HepG2 (cell line): ENCODE data around the gene SNED1. TPM values are rescaled to one million over a fixed set of nuclear protein-coding genes. Genes with fewer than 3 reads are reported as not detected.

Experiments
- ATAD3A ChIP-seq: sonication (generic); formaldehyde crosslinking; IDR thresholded peaks from 2 replicates; pipeline ENCODE4 v1.4.0; 2020; ENCODE audit warnings: missing genetic modification reagents
- DMTF1 ChIP-seq: sonication (generic); formaldehyde crosslinking; IDR thresholded peaks from 2 replicates; pipeline ENCODE4 v1.4.0; 2020; ENCODE audit warnings: mild to moderate bottlenecking, missing genetic modification reagents
- ELF4 ChIP-seq: sonication (generic); formaldehyde crosslinking; IDR thresholded peaks from 2 replicates; pipeline ENCODE4 v1.5.0; 2020; ENCODE audit warnings: missing genetic modification reagents, mild to moderate bottlenecking, moderate library complexity, borderline replicate concordance
- GABPA ChIP-seq, 2 experiments: IDR thresholded peaks; 2 replicates each; pipeline ENCODE4 v1.6.1; 2011 to 2016; ENCODE audit warnings: low read depth in 2 of 2, low read length in 1 of 2, missing biosample characterization in 1 of 2, missing genetic modification characterization in 1 of 2
- HMG20A ChIP-seq: IDR thresholded peaks from 2 replicates; pipeline ENCODE4 v1.6.1; 2016; ENCODE audit warnings: borderline replicate concordance
- HNRNPL ChIP-seq: fragments of 200-400 bp; formaldehyde crosslinking; IDR thresholded peaks from 2 replicates; pipeline ENCODE4 v1.6.1; 2017; ENCODE audit warnings: mild to moderate bottlenecking, low read depth, low read length
- HOXA7 ChIP-seq: sonication (generic); formaldehyde crosslinking; IDR thresholded peaks from 2 replicates; pipeline ENCODE4 v1.8.1; 2022; ENCODE audit warnings: mild to moderate bottlenecking, missing genetic modification reagents, moderate library complexity
- ISX ChIP-seq: sonication (generic); formaldehyde crosslinking; conservative IDR thresholded peaks from 2 replicates; pipeline ENCODE4 v1.5.0; 2020; ENCODE audit warnings: missing genetic modification reagents
- MAFG ChIP-seq: sonication (generic); formaldehyde crosslinking; IDR thresholded peaks from 2 replicates; pipeline ENCODE4 v1.5.1; 2020; ENCODE audit warnings: mild to moderate bottlenecking, missing genetic modification reagents
- MEIS2 ChIP-seq: sonication (generic); formaldehyde crosslinking; IDR thresholded peaks from 2 replicates; pipeline ENCODE4 v1.9.0; 2021; ENCODE audit warnings: mild to moderate bottlenecking, missing genetic modification reagents
- MTERF4 ChIP-seq: sonication (generic); formaldehyde crosslinking; IDR thresholded peaks from 2 replicates; pipeline ENCODE4 v1.8.0; 2023; ENCODE audit warnings: mild to moderate bottlenecking, missing genetic modification reagents
- NRL ChIP-seq: sonication (generic); formaldehyde crosslinking; IDR thresholded peaks from 2 replicates; pipeline ENCODE4 v1.5.0; 2020; ENCODE audit warnings: missing genetic modification reagents, mild to moderate bottlenecking, moderate library complexity, borderline replicate concordance
- PHF5A ChIP-seq: IDR thresholded peaks from one replicate; pipeline ENCODE4 v1.6.1; 2018; ENCODE audit warnings: low read depth, missing genetic modification reagents; ENCODE audit not compliant: unreplicated experiment
- PRMT3 ChIP-seq: sonication (generic); formaldehyde crosslinking; IDR thresholded peaks from 2 replicates; pipeline ENCODE4 v1.8.1; 2022; ENCODE audit warnings: low read depth, mild to moderate bottlenecking, moderate library complexity, missing genetic modification reagents, borderline replicate concordance
- RBM22 ChIP-seq: fragments of 200-400 bp; formaldehyde crosslinking; optimal IDR thresholded peaks from 2 replicates; pipeline ENCODE3; 2017; ENCODE audit warnings: mild to moderate bottlenecking, low read length, moderate library complexity
- REPIN1 ChIP-seq: sonication (generic); formaldehyde crosslinking; IDR thresholded peaks from 2 replicates; pipeline ENCODE4 v1.8.0; 2022; ENCODE audit warnings: missing genetic modification reagents, low read depth, mild to moderate bottlenecking, borderline replicate concordance
- SMYD3 ChIP-seq: sonication (generic); formaldehyde crosslinking; IDR thresholded peaks from 2 replicates; pipeline ENCODE4 v1.8.1; 2023; ENCODE audit warnings: mild to moderate bottlenecking, missing genetic modification reagents
- TP53 ChIP-seq: sonication (generic); formaldehyde crosslinking; conservative IDR thresholded peaks from 2 replicates; pipeline ENCODE4 v1.4.0; 2020; ENCODE audit warnings: missing genetic modification reagents
- ZFYVE20 ChIP-seq: sonication (generic); formaldehyde crosslinking; IDR thresholded peaks from 2 replicates; pipeline ENCODE4 v1.8.0; 2023; ENCODE audit warnings: low read depth, mild to moderate bottlenecking, moderate library complexity, missing genetic modification reagents, borderline replicate concordance
- ZNF296 ChIP-seq: sonication (generic); formaldehyde crosslinking; conservative IDR thresholded peaks from 2 replicates; pipeline ENCODE4 v1.5.0; 2020; ENCODE audit warnings: mild to moderate bottlenecking, missing genetic modification reagents
- ZNF382 ChIP-seq: sonication (generic); formaldehyde crosslinking; IDR thresholded peaks from 2 replicates; pipeline ENCODE4 v1.5.0; 2020; ENCODE audit warnings: missing genetic modification reagents, mild to moderate bottlenecking, borderline replicate concordance
- ZNF512B ChIP-seq: sonication (generic); formaldehyde crosslinking; IDR thresholded peaks from 2 replicates; pipeline ENCODE4 v1.5.1; 2020; ENCODE audit warnings: missing genetic modification reagents, mild to moderate bottlenecking, borderline replicate concordance
- ZNF670 ChIP-seq: sonication (generic); formaldehyde crosslinking; IDR thresholded peaks from 2 replicates; pipeline ENCODE4 v1.8.0; 2022; ENCODE audit warnings: mild to moderate bottlenecking, missing genetic modification reagents, borderline replicate concordance
- ZNF724P ChIP-seq: sonication (generic); formaldehyde crosslinking; IDR thresholded peaks from 2 replicates; pipeline ENCODE4 v1.8.0; 2022; ENCODE audit warnings: missing genetic modification reagents, borderline replicate concordance
- polyA plus RNA-seq, 8 experiments: library from polyadenylated mRNA; depleted of rRNA in 3 of 8; stranded (reverse) in 7 of 8; unstranded in 1 of 8; fragments of >200 nt; fragmentation: Illumina TruSeq in 4 of 8; extraction: Trizol in 4 of 8; gene quantifications; 2 replicates each; pipeline versions ENCODE4 v1.2.1 to v1.2.3, GENCODE V29; 2011 to 2016; ENCODE audit warnings: low read depth in 4 of 8, missing spikeins in 1 of 8, mixed read lengths in 1 of 8; ENCODE audit not compliant: insufficient read depth in 1 of 8
- total RNA-seq, 5 experiments: library from RNA; depleted of rRNA; stranded (reverse); fragments of >200 nt; fragmentation: Illumina TruSeq; extraction: Trizol; gene quantifications; 2 replicates each; pipeline ENCODE4 v1.2.3, GENCODE V29; 2016; ENCODE audit warnings: low read depth in 1 of 5

SNED1 gene
- total and polyA plus RNA-seq, 2 of the 13 experiments (the other 11 are each of a cell fraction or from before 2014, with no cell fraction given) = 0.15 to 0.65 TPM

- TF ChIP-seq REPIN1 (CRISPR knock-in tag) (no peak), ZNF296 (CRISPR knock-in tag) (no peak), GABPA (IDR thresholded peaks at IDR 0.05; ENCODE audit: low read depth, low read length) (no peak), GABPA (CRISPR knock-in tag; IDR thresholded peaks at IDR 0.05; ENCODE audit: low read depth) (no peak), DMTF1 (CRISPR knock-in tag) (no peak), ZNF670 (CRISPR knock-in tag) (no peak), MEIS2 (CRISPR knock-in tag) (no peak), ZNF512B (0 out of 2 replicates have a peak, but pooled peaks have one; percentile 33), MTERF4 (CRISPR knock-in tag) (no peak), SMYD3 (CRISPR knock-in tag) (no peak), TP53 (no peak), ISX (no peak), ZNF724P (CRISPR knock-in tag) (no peak; the same call in 1 of the 2 replicates), ZNF382 (CRISPR knock-in tag) (no peak), HNRNPL (peak; percentile 93), PHF5A (CRISPR knock-in tag) (no peak), PRMT3 (no peak), HOXA7 (CRISPR knock-in tag) (no peak), ATAD3A (CRISPR knock-in tag) (no peak), ELF4 (CRISPR knock-in tag) (no peak), ZFYVE20 (no peak), HMG20A (no peak), RBM22 (no peak), MAFG (CRISPR knock-in tag) (0 out of 2 replicates have a peak, but pooled peaks have one; percentile 4), NRL (0 out of 2 replicates have a peak, but pooled peaks have one; percentile 29)
Observed at GRCh38 chr2:240966906-240967680, 31.3 kb upstream of the SNED1 start (continued).
